Stomach (tissue), 4 donors: ENCODE results near the gene STK32A.

Experiments used
- CTCF ChIP-seq, 7 experiments: fragments of 450-650 bp in 4 of 7; fragments of 200-600 bp in 3 of 7; sonication (generic) in 3 of 7; IDR thresholded peaks; one replicate each; pipeline ENCODE4 v1.5.1; 2016 to 2019; ENCODE audit warnings: antibody characterized with exemption in 7 of 7, control low read depth in 2 of 7, mild to moderate bottlenecking in 1 of 7
- EP300 ChIP-seq: sonication (generic); formaldehyde crosslinking; IDR thresholded peaks from one replicate; pipeline ENCODE4 v1.6.1; 2017; ENCODE audit warnings: antibody characterized with exemption
- POLR2A ChIP-seq, 4 donors: fragments of 450-650 bp; IDR thresholded peaks; one replicate each; pipeline ENCODE4 v1.6.1; 2016; ENCODE audit warnings: antibody characterized with exemption in 4 of 4, control low read depth in 2 of 4, mild to moderate bottlenecking in 1 of 4, moderate library complexity in 1 of 4
- POLR2AphosphoS5 ChIP-seq, 3 donors: sonication (generic); formaldehyde crosslinking; IDR thresholded peaks; one replicate each; pipeline ENCODE4 v1.6.1; 2016; ENCODE audit warnings: antibody characterized with exemption in 3 of 3

- TF ChIP-seq CTCF (IDR thresholded peaks at IDR 0.05) (no peak), POLR2AphosphoS5 (IDR thresholded peaks at IDR 0.05) (no peak), POLR2A (IDR thresholded peaks at IDR 0.05) (no peak), EP300 (no peak)
Observed at GRCh38 chr5:147359101-147359500, 124.3 kb downstream of the STK32A start.
